Activated CD8-positive, alpha-beta T cell treated with anti-CD3 and anti-CD28 coated beads for 36 hours (primary cell): ENCODE measurements around the gene HIPK4. TPM values are rescaled to one million over a fixed set of nuclear protein-coding genes. Genes with fewer than 3 reads are reported as not detected.
A peak's percentile ranks its signal among the peaks of the same experiment; 100 is the strongest.

Source experiments
- ATAC-seq: fragments of 200-7000 bp; cut with Tn5 transposase; one replicate; pipeline ENCODE4 v1.10.0; 2021; ENCODE audit warnings: mild to moderate bottlenecking, moderate library complexity
- CTCF ChIA-PET: fragments of 350-600 bp; sonication (Branson Sonifier 250); formaldehyde crosslinking; loops from one replicate; lab custom pipeline; 2021; ENCODE audit warnings: antibody characterized with exemption; lab: Charles Lee
- POLR2A ChIA-PET: fragments of 350-600 bp; sonication (Branson Sonifier 250); formaldehyde crosslinking; loops from one replicate; lab custom pipeline; 2021; ENCODE audit warnings: antibody characterized with exemption; lab: Charles Lee
- DNase-seq: peaks from one replicate; pipeline ENCODE4 v3.0.0-alpha.2; 2020
- H3K27ac Mint-ChIP-seq: one replicate; pipeline ENCODE4 v1.8.0; 2021; ENCODE audit warnings: mild to moderate bottlenecking, mixed read lengths
- H3K27me3 Mint-ChIP-seq: one replicate; pipeline ENCODE4 v1.8.0; 2021; ENCODE audit warnings: mixed read lengths
- H3K36me3 Mint-ChIP-seq: one replicate; pipeline ENCODE4 v1.8.0; 2021; ENCODE audit warnings: low read depth, mixed read lengths
- H3K4me1 Mint-ChIP-seq: one replicate; pipeline ENCODE4 v1.8.0; 2021; ENCODE audit warnings: low read depth, mixed read lengths
- H3K4me3 Mint-ChIP-seq: one replicate; pipeline ENCODE4 v1.8.0; 2021; ENCODE audit warnings: mild to moderate bottlenecking, moderate library complexity, mixed read lengths
- H3K9me3 Mint-ChIP-seq: one replicate; pipeline ENCODE4 v1.8.0; 2021; ENCODE audit warnings: mixed read lengths
- intact Hi-C: fragments of 100-400 bp; cut with micrococcal nuclease; formaldehyde crosslinking; loops from one replicate; pipeline ENCODE4 v1.10.0; 2022
- total RNA-seq, 2 experiments: library from RNA; stranded (reverse); gene quantifications; one replicate each; pipeline ENCODE4 v1.2.3, GENCODE V29; 2021
- TF ChIP-seq, protein P1 (sequence below): fragments of 200-600 bp; IDR thresholded peaks from one replicate; pipeline ENCODE4 v1.8.0; 2022; ENCODE audit warnings: antibody characterized with exemption, mild to moderate bottlenecking

HIPK4 gene
- total RNA-seq, 2 experiments from 2014 or later: not detected

DNA sequence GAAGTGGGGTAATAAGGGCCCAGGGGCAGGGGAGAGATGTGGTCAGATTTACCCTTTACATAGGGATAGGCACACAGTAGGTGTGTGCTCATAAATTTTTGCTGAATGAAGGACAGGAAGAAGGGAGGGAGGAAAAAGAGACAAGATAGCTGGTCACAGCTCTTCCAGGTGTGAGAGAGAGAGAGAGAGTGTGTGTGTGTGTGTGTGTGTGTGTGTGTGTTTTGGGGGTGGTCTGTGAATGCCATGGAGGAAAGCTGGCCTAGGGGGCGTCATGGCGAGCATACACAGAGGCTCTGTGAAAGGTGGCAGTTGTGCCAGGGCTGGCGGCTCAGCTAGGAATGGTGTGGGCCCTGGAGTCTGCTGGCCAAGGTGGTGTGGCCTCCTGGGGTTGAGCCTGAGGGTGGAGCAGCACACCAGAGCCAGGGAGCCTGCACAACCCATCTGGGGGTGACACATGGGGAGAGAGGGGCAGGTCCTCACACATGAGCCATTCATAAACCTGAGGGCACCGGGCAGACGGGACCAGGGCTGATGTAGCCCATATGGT, 29.2 kb upstream of the HIPK4 start:
- Mint-ChIP-seq H3K27ac (no peak overlapping the region), H3K27me3 (no peaks in the 10 kb centered on the region), H3K36me3 (peaks cover 11% of the 10 kb centered on the region), H3K9me3 (no peaks in the 10 kb centered on the region), H3K4me3 (no peak overlapping the region), H3K4me1 (peaks cover 15% of the 10 kb centered on the region)
- intact Hi-C loops: no loop called here
- ChIA-PET POLR2A (no interaction called here), CTCF (interaction anchor here (2.9 to 4.8 kb wide), 3 partner anchors 10 to 113 kb away, joined by 25 to 38 read pairs (median 28); partner anchors contain the start of gene SERTAD3)
- TF ChIP-seq, protein P1, sequence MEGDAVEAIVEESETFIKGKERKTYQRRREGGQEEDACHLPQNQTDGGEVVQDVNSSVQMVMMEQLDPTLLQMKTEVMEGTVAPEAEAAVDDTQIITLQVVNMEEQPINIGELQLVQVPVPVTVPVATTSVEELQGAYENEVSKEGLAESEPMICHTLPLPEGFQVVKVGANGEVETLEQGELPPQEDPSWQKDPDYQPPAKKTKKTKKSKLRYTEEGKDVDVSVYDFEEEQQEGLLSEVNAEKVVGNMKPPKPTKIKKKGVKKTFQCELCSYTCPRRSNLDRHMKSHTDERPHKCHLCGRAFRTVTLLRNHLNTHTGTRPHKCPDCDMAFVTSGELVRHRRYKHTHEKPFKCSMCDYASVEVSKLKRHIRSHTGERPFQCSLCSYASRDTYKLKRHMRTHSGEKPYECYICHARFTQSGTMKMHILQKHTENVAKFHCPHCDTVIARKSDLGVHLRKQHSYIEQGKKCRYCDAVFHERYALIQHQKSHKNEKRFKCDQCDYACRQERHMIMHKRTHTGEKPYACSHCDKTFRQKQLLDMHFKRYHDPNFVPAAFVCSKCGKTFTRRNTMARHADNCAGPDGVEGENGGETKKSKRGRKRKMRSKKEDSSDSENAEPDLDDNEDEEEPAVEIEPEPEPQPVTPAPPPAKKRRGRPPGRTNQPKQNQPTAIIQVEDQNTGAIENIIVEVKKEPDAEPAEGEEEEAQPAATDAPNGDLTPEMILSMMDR: no peak
- ATAC-seq (no peak), DNase-seq (no peak)

- peak overlapping the region; percentile 13 for H3K27ac Mint-ChIP-seq
Measured at GRCh38 chr19:40418040-40418439, 28.1 kb upstream of the HIPK4 start.

DNA sequence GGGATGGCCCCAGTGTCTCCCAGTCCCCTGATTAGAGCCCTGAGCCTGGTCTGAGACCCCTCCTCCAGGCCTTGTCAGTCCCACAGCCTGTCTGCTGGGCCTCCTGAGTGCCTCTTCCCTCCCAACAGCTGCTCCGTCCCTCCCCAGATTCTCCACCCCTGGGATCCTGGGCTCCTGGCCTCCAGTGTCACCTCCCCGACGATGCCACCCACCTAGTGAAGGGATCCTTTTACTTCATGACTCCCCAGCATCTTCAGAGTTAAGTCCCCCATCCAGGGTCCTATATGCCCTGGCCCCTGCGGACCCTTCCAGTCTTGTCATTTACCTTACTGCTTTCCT, 27.6 kb upstream of the HIPK4 start:
- no peaks in the 10 kb centered on the region for H3K27me3 Mint-ChIP-seq
- H3K4me1 Mint-ChIP-seq: peaks cover 11% of the 10 kb centered on the region
- intact Hi-C loops: no loop called here
- POLR2A ChIA-PET: no interaction called here
- TF ChIP-seq, protein P1: no peak
- H3K9me3 Mint-ChIP-seq: no peaks in the 10 kb centered on the region
- no peak for ATAC-seq
- H3K36me3 Mint-ChIP-seq: peaks cover 8% of the 10 kb centered on the region
- CTCF ChIA-PET: no interaction called here
- no peak for DNase-seq
- H3K27ac Mint-ChIP-seq: peak overlapping the region; percentile 13
- H3K4me3 Mint-ChIP-seq: no peak overlapping the region

More at GRCh38 chr19:40418040-40418439, 28.1 kb upstream of the HIPK4 start:
- DNase-seq (no peak), ATAC-seq (no peak)
- Mint-ChIP-seq H3K4me1 (peaks cover 14% of the 10 kb centered on the region), H3K9me3 (no peaks in the 10 kb centered on the region), H3K27me3 (no peaks in the 10 kb centered on the region), H3K36me3 (peaks cover 9% of the 10 kb centered on the region), H3K4me3 (no peak overlapping the region)
- intact Hi-C loops: no loop called here
- CTCF ChIA-PET: interaction anchor here (0.9 to 3.9 kb wide), 2 partner anchors 9 to 15 kb away, joined by 3 to 38 read pairs; no protein-coding TSS in a partner anchor
- POLR2A ChIA-PET: no interaction called here
- TF ChIP-seq, protein P1: no peak

DNA sequence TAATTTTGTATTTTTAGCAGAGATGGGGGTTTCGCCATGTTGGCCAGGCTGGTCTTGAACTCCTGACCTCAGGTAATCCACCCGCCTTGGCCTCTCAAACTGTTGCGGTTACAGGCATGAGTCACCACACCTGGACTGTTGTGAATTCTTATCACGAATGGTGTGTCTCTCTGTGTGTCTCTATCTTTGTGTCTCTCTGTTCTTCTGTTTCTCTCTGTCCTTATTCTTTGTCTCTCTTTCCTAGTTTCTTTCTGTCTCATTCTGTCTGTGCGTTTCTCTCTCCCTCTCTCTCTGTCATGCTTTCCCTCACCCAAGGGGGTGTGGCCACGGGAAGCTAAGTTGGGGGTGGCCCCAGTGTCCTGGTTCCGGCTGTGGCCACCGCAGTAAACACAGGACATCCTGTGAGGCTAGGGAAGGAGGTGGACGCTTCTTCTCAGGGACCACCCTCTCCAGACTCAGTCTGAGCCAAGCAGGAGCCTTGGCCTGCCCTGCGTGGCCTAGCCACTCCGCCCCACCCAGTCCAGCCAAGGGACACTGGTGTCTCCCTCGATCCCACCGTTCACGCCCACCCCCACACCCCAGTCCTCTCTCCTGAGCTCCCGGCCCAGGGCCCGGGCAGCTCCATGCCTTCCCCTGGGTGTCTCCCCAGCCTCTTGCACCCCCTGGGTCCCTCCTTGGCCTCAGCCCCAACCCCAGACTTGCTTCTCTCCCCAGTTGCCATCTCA, 27.1 kb upstream of the HIPK4 start:
- ChIA-PET CTCF (no interaction called here), POLR2A (interaction anchor here (0.6 to 1.6 kb wide), 3 partner anchors 9 to 16 kb away, joined by 3 to 4 read pairs (median 3); partner anchors contain the start of gene SERTAD1)
- Mint-ChIP-seq H3K9me3 (no peaks in the 10 kb centered on the region), H3K27me3 (no peaks in the 10 kb centered on the region), H3K36me3 (peaks cover 2% of the 10 kb centered on the region), H3K4me3 (no peak overlapping the region), H3K27ac (peak overlapping the region; percentile 0), H3K4me1 (peaks cover 7% of the 10 kb centered on the region)
- intact Hi-C loops: no loop called here
- TF ChIP-seq, protein P1: no peak
- ATAC-seq (peak; percentile 6), DNase-seq (peak; percentile 35)

DNA sequence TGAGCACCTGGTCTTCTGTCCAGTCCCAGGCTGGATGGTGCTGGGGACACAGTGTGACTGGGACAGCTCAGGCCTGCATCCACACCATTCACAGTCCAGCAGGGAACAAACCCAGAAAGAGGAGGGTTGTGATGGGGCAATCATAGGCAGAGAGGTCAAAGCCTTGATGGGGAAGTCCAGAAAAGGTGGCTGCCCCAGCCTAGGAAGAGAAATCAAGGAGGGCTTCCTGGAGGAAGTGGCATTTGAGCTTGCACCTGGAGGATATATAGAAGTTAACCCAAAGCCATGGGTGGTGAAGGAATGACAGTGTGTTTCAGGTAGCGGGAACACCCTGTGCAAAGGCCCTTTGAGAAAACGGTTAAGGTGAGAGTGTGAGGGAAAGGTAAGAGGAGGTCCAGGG, 25.8 kb upstream of the HIPK4 start:
- H3K27ac Mint-ChIP-seq: no peak overlapping the region
- POLR2A ChIA-PET: interaction anchor here (0.8 to 1.6 kb wide), 3 partner anchors 8 to 10 kb away, joined by 3 to 4 read pairs (median 3); partner anchors contain the start of gene SERTAD1
- no peaks in the 10 kb centered on the region for H3K36me3 Mint-ChIP-seq
- DNase-seq: no peak
- TF ChIP-seq, protein P1: no peak
- CTCF ChIA-PET: interaction anchor here (1.0 to 1.7 kb wide), 2 partner anchors 12 to 250 kb away, joined by 3 to 5 read pairs; no protein-coding TSS in a partner anchor
- no peaks in the 10 kb centered on the region for H3K9me3 Mint-ChIP-seq
- intact Hi-C loops: no loop called here
- H3K4me3 Mint-ChIP-seq: no peak overlapping the region
- peaks cover 7% of the 10 kb centered on the region for H3K4me1 Mint-ChIP-seq
- H3K27me3 Mint-ChIP-seq: no peaks in the 10 kb centered on the region
- no peak for ATAC-seq
